ENCODE results near the gene CTF1. TPM values are rescaled to one million over a fixed set of nuclear protein-coding genes. Genes with fewer than 3 reads are reported as not detected.

The CTF1 gene
- total RNA-seq, 6 donors from 2014 or later, result 4.2 to 14.5 (median 7.1) TPM

DNA sequence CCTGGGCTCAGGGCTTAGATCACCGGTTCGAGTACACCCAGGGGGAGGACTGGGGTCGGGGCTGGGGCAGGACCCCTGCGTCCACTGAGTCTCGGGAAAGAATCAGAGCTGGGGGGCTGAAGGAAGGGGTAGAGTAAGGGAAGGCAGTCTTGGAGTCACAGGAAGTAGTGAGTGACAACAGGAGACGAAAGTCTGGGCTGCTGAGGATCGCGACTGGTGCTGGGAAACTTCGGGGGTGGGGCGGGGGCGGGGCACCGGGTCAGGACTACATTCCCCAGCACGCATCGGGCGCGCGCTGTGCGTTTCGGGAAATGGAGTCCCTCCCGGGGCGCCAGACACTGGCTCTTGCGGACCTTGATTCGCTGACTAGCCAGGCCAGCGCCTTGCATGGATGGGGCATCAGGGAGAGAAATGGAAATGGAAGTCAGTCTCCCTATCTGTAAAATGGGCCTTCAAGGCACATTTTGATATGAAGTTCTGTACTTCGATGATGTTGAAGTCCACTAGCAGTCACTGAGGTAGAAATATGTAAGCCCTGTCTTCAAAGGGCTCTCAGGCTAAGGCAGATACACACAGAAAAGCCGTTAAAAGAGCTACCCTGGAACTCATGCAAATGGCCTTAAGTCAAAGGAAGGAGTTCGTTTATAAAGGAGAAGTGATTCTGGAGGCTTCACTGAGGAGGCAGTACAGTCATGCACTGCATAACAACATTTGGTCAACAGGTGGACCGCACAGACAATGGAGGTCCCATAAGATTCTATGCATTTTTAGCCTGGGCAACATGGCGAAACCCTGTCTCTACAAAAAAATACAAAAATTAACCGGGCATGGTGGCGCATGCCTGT is 697 bp downstream of the CTF1 start:
- no peaks in the 10 kb centered on the region for H3K9me3 ChIP-seq
- TF ChIP-seq POLR2A (IDR thresholded peaks at IDR 0.05) (peak in 2 of 4 donors; percentile 23 to 33), POLR2AphosphoS5 (IDR thresholded peaks at IDR 0.05) (peak; percentile 36 to 64)
- TF ChIP-seq, protein P1, sequence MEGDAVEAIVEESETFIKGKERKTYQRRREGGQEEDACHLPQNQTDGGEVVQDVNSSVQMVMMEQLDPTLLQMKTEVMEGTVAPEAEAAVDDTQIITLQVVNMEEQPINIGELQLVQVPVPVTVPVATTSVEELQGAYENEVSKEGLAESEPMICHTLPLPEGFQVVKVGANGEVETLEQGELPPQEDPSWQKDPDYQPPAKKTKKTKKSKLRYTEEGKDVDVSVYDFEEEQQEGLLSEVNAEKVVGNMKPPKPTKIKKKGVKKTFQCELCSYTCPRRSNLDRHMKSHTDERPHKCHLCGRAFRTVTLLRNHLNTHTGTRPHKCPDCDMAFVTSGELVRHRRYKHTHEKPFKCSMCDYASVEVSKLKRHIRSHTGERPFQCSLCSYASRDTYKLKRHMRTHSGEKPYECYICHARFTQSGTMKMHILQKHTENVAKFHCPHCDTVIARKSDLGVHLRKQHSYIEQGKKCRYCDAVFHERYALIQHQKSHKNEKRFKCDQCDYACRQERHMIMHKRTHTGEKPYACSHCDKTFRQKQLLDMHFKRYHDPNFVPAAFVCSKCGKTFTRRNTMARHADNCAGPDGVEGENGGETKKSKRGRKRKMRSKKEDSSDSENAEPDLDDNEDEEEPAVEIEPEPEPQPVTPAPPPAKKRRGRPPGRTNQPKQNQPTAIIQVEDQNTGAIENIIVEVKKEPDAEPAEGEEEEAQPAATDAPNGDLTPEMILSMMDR (IDR thresholded peaks at IDR 0.05), result no peak
- peak overlapping the region; percentile 18 to 62 (median 50) for H3K4me3 ChIP-seq
- WGBS, 2 donors, result 18 to 19% methylated on average over 26 to 31 of the region's 31 CpGs
- H3K27me3 ChIP-seq, result no peaks in the 10 kb centered on the region
- peaks cover 28 to 59% (median 47%) of the 10 kb centered on the region in 4 donors for H3K4me1 ChIP-seq
- DNase-seq (peak; percentile 94 to 96), ATAC-seq (ENCODE audit: low FRiP score in 2 of 2) (peak; percentile 83 to 88)
- H3K27ac ChIP-seq, result peak overlapping the region; percentile 95 to 99 (median 97)
- H3K36me3 ChIP-seq, result no peaks in the 10 kb centered on the region

DNA sequence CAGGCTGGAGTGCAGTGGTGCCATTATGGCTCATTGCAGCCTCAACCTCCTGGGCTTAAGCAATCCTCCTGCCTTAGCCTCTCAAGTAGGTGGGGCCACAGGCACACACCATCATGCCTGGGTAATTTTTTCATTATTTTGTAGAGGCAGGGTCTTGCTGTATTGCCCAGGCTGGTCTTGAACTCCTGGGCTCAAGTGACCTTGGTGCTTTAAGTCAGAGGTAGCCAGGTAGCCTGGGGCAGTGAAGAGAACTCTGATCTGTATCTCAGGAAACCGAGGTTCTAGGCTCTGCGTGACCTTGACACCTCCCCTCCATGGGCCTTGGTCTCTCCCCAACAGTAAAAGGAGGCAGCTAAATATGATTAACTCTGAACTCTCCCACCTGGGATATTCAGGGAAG is 3.4 kb downstream of the CTF1 start:
- no peak for ATAC-seq (ENCODE audit: low FRiP score in 2 of 2)
- Histone ChIP-seq H3K27me3 (no peaks in the 10 kb centered on the region), H3K9me3 (no peaks in the 10 kb centered on the region), H3K4me3 (no peak overlapping the region), H3K4me1 (peaks cover 30 to 62% (median 49%) of the 10 kb centered on the region in 4 donors), H3K36me3 (no peaks in the 10 kb centered on the region), H3K27ac (no peak overlapping the region)
- no peak for DNase-seq
- TF ChIP-seq POLR2AphosphoS5 (IDR thresholded peaks at IDR 0.05) (no peak), POLR2A (IDR thresholded peaks at IDR 0.05) (no peak), EP300 (IDR thresholded peaks at IDR 0.05) (no peak)
- TF ChIP-seq, protein P1 (IDR thresholded peaks at IDR 0.05), result no peak
- whole genome bisulfite sequencing, 2 donors, result 88% methylated on average over 2 of the region's 2 CpGs; no CpG with 5 or more reads in 1 of the 2 donors

- Histone ChIP-seq H3K9me3 (no peaks in the 10 kb centered on the region), H3K27ac (no peak overlapping the region), H3K4me3 (no peak overlapping the region), H3K36me3 (no peaks in the 10 kb centered on the region), H3K27me3 (no peaks in the 10 kb centered on the region), H3K4me1 (peaks cover 25 to 54% (median 42%) of the 10 kb centered on the region in 4 donors)
- WGBS, 2 donors, result 96 to 97% methylated on average over 5 of the region's 5 CpGs
- no peak for TF ChIP-seq EP300 (IDR thresholded peaks at IDR 0.05)
- no peak for TF ChIP-seq POLR2AphosphoS5 (IDR thresholded peaks at IDR 0.05)
- TF ChIP-seq POLR2A (IDR thresholded peaks at IDR 0.05), result no peak
- TF ChIP-seq, protein P1 (IDR thresholded peaks at IDR 0.05), result no peak
- ATAC-seq (ENCODE audit: low FRiP score in 2 of 2), result no peak
- DNase-seq, result no peak
Observed at GRCh38 chr16:30900588-30900987, 4.2 kb downstream of the CTF1 start.

DNA sequence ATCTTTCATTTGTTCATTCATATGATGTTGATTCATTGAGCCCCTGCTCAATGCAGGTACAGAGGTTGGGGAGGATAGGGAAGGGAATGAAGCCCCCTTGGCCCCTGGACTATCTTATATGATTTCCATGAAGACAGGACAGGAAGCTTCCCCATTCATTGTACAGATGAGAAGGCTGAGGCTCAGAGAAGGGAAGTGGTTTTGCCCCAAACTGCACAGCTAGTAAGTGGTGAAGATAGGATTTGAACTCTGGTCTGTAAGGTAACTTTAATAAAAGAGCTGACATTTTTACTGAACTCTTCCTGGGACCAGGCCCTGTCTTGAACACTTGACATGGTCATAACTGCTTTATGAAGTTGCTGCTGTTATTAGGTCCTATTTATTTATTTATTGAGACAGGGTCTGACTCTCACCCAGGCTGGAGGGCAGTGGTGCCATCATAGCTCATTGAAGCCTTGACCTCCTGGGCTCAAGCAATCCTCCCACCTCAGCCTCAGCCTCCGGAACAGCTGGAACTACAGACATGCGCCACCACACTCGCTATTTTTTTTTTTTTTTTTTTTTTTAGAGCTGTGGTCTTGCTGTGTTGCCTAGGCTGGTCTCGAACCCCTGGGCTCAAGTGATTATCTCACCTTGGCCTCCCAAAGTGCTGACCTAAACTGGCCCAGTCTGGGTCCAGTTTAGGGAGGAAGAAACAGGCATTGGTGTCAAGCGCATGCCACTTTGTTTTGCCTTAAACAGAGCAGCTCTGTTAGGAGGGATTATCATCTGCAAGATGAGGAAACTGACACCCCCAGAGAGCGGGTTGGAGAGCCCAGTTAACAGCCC is 5.0 kb downstream of the CTF1 start:
- Histone ChIP-seq H3K9me3 (no peaks in the 10 kb centered on the region), H3K4me3 (peak overlapping the region in 3 of 4 donors; percentile 58 to 67 (median 63)), H3K27ac (peak overlapping the region; percentile 62 to 96 (median 88)), H3K4me1 (peaks cover 19 to 47% (median 35%) of the 10 kb centered on the region in 4 donors), H3K27me3 (no peaks in the 10 kb centered on the region), H3K36me3 (no peaks in the 10 kb centered on the region)
- TF ChIP-seq, protein P1 (IDR thresholded peaks at IDR 0.05), result no peak
- TF ChIP-seq POLR2AphosphoS5 (IDR thresholded peaks at IDR 0.05) (no peak), EP300 (IDR thresholded peaks at IDR 0.05) (no peak), POLR2A (IDR thresholded peaks at IDR 0.05) (no peak)
- WGBS, 2 donors, result 31 to 34% methylated on average over 5 to 6 of the region's 6 CpGs
- ATAC-seq (ENCODE audit: low FRiP score in 2 of 2), result no peak
- no peak for DNase-seq
